ENCODE results near the gene HARS2. TPM values are rescaled to one million over a fixed set of nuclear protein-coding genes. Genes with fewer than 3 reads are reported as not detected.
"Not testable (repeated sequence)": the region's sequence is repeated elsewhere in the genome, so short reads cannot be mapped to it uniquely, and the experiment has no call there.

Gene HARS2
- total and polyA plus RNA-seq, 8 donors, result 5.9 to 23.6 (median 9.2) TPM

GRCh38 chr5:140658870-140659269 is 32.4 kb upstream of the HARS2 start:
- ATAC-seq (no peak), FAIRE-seq (no peak), DNase-seq (no peak)
- no peaks in the 10 kb centered on the region for H3K9me3 ChIP-seq
- peaks cover 3 to 79% (median 46%) of the 10 kb centered on the region in 3 donors for H3K36me3 ChIP-seq
- intact Hi-C loops (cut with DNase I), result no loop called here
- TF ChIP-seq CTCF (IDR thresholded peaks at IDR 0.05), result no peak
- H3K27ac ChIP-seq, result no peak overlapping the region
- H3K4me1 ChIP-seq, result peaks cover 0 to 3% (median 0%) of the 10 kb centered on the region in 3 donors
- no peaks in the 10 kb centered on the region for H3K27me3 ChIP-seq
- 97% methylated on average over 17 of the region's 17 CpGs for WGBS, 2 donors
- no peak overlapping the region for H3K4me3 ChIP-seq

- H3K4me1 ChIP-seq; H3K9me3 ChIP-seq; H3K27ac ChIP-seq; DNase-seq; H3K4me3 ChIP-seq; FAIRE-seq; intact Hi-C loops (cut with DNase I); ATAC-seq; H3K27me3 ChIP-seq: not testable (repeated sequence)
- 87 to 88% methylated on average over 6 of the region's 6 CpGs for WGBS, 2 donors
- peaks cover 3 to 64% (median 36%) of the 10 kb centered on the region in 3 donors for H3K36me3 ChIP-seq
These were observed 30.9 kb upstream of the HARS2 start for GRCh38 chr5:140660371-140660770.

GRCh38 chr5:140664030-140664358 is 27.3 kb upstream of the HARS2 start:
- FAIRE-seq (no peak), ATAC-seq (peak in 2 of 4 donors; percentile 27 to 29)

GRCh38 chr5:140664359-140665119 is 26.7 kb upstream of the HARS2 start, which contains the start of gene WDR55:
TSS of gene WDR55 (plus strand) at chr5:140664904. CDS start at chr5:140664913, 9 bp downstream.
- Histone ChIP-seq H3K4me1 (peaks cover 0 to 15% (median 7%) of the 10 kb centered on the region in 3 donors), H3K27ac (peak within 1 kb of the TSS; percentile 87 to 95 (median 90)), H3K4me3 (peak within 1 kb of the TSS; percentile 40 to 82 (median 73)), H3K27me3 (no peaks in the 10 kb centered on the region), H3K9me3 (no peaks in the 10 kb centered on the region), H3K36me3 (peaks cover 3 to 36% (median 16%) of the 10 kb centered on the region in 3 donors)
- intact Hi-C loops (cut with DNase I), result no loop called here
- DNase-seq (peak; percentile 95 to 98 (median 96)), FAIRE-seq (peak; percentile 75), ATAC-seq (peak; percentile 97 to 100 (median 98))
- no peak for TF ChIP-seq CTCF (IDR thresholded peaks at IDR 0.05)
- WGBS, 2 donors, result 0% methylated on average over 54 of the region's 54 CpGs

More at GRCh38 chr5:140664030-140664358, 27.3 kb upstream of the HARS2 start:
- H3K4me3 ChIP-seq, result peak overlapping the region; percentile 40 to 82 (median 73)
- WGBS, 2 donors, result 0 to 3% methylated on average over 18 of the region's 18 CpGs
- H3K27ac ChIP-seq, result peak overlapping the region; percentile 87 to 95 (median 90)
- no peak for TF ChIP-seq CTCF (IDR thresholded peaks at IDR 0.05)
- intact Hi-C loops (cut with DNase I), result no loop called here
- H3K36me3 ChIP-seq, result peaks cover 3 to 36% (median 11%) of the 10 kb centered on the region in 3 donors
- no peaks in the 10 kb centered on the region for H3K9me3 ChIP-seq
- no peak for DNase-seq
- peaks cover 0 to 15% (median 7%) of the 10 kb centered on the region in 3 donors for H3K4me1 ChIP-seq
- H3K27me3 ChIP-seq, result no peaks in the 10 kb centered on the region

GRCh38 chr5:140671035-140671434 is 20.2 kb upstream of the HARS2 start:
- peaks cover 0 to 42% (median 11%) of the 10 kb centered on the region in 3 donors for H3K36me3 ChIP-seq

More at GRCh38 chr5:140671035-140671434, 20.2 kb upstream of the HARS2 start:
- FAIRE-seq; H3K27me3 ChIP-seq; H3K27ac ChIP-seq; H3K9me3 ChIP-seq; H3K4me3 ChIP-seq; H3K4me1 ChIP-seq; intact Hi-C loops (cut with DNase I); DNase-seq: not testable (repeated sequence)
- WGBS, 2 donors, result 86 to 89% methylated on average over 4 of the region's 4 CpGs
- peak in 2 of 4 donors; percentile 8 to 22 for ATAC-seq
